Activated naive CD4-positive, alpha-beta T cell treated with anti-CD3 and anti-CD28 coated beads, Interleukin-2, amount 50 U/mL, for 16 hours (primary cell): Measurements from ENCODE around the gene RPEL1.
"Not testable (repeated sequence)": the region's sequence is repeated elsewhere in the genome, so short reads cannot be mapped to it uniquely, and the experiment has no call there.

ENCODE experiments used
- DNase-seq: peaks from one replicate; pipeline ENCODE4 v3.0.0-alpha.2; 2020

RPEL1 gene

DNA sequence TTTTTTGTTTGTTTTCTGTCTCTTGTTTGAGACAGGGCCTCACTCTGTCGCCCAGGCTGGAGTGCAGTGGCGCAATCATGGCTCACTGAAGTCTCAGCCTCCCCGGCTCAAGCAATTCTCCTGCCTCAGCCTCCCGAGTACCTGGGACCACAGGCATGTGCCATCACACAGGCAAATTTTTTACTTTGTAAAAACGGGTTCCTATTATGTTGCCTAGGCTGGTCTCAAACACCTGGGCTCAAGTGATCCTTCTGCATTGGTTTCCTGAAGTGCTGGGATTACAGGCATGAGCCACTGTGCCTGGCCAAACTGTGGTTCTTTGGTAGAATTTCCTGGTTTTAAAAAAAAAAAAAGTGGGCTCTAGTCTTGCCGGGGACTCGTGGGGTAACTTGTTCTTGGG lies at the start of gene RPEL1:
TSS of gene RPEL1 (plus strand) at position 301 of the 400 bp plus-strand sequence. CDS start 110 bp downstream, outside the sequence.
- not testable (repeated sequence) for DNase-seq

DNA sequence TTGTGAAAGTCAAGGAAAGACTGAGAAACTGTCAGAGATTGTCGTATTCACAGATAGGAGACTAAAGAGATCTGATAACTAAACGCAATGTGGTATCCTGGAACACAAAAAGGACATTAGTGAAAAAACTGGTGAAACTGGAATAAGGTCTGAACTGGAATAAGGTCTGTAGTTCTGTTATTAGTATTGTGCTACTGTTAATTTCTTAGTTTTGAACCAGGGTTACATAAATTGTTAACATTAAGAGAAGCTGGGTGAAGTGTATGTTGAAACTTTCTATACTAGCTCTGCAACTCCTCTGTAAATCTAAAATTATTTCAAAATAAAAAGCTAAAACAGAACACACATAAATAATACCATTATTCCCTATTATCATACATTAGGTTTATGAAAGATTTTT lies 49.2 kb upstream of the RPEL1 start:
- no peak for DNase-seq

DNA sequence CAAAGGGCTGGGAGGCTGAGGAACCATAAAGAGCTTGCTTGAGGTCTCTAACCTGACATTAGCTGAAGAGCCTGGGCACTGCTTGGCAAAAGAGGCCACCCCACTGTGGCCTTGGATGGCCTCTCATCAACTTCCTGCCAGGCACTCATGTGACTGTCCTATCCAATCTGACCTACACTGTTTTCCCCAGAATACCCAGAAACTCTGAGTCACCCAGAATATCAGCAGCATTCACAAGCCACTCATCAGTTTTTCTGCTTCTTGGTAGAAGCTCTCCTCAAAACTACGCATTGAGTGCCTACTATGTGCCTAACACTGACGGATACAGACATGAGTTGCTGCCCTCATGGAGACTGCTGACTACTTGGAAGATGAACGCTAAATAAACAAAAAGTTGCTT lies 48.5 kb upstream of the RPEL1 start:
- no peak for DNase-seq

GRCh38 chr10:103197903-103198302 lies 47.8 kb upstream of the RPEL1 start:
- DNase-seq: no peak

GRCh38 chr10:103198648-103199047 lies 47.0 kb upstream of the RPEL1 start:
- no peak for DNase-seq

DNA sequence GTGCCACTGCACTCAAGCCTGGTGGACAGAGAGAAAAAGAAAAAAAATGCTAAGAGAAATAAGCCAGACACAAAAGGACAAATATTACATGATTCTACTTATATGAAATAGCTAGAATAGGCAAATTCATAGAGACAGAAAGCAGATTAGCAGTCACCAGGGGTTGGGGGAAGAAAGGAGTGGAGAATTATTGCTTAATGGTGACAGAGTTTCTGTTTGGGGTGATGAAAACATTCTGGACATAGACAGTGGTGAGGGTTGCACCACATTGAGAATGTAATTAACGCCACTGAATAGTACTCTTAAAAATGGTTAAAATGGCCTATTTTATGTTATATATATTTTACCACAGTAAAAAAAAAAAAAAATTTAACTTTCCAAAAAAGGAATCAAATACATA lies 46.2 kb upstream of the RPEL1 start:
- DNase-seq: no peak

- DNase-seq: no peak
These were observed 43.4 kb upstream of the RPEL1 start for GRCh38 chr10:103202319-103202718.

GRCh38 chr10:103203466-103203865 lies 42.2 kb upstream of the RPEL1 start:
- DNase-seq: no peak

- DNase-seq: no peak
These were observed 41.1 kb upstream of the RPEL1 start for GRCh38 chr10:103204353-103205255.

DNA sequence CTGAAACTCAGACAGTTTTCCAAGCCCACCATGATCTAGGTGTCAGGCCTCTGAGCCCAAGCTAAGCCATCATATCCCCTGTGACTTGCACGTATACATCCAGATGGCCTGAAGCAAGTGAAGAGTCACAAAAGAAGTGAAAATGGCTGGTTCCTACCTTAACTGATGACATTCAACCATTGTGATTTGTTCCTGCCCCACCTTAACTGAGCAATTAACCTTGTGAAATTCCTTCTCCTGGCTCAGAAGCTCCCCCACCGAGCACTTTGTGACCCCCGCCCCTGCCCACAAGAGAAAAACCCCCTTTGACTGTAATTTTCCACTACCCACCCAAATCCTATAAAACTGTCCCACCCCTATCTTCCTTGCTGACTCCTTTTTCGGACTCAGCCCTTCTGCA lies 40.3 kb upstream of the RPEL1 start:
- DNase-seq: not testable (repeated sequence)

- DNase-seq: not testable (repeated sequence)
These were observed 39.0 kb upstream of the RPEL1 start for GRCh38 chr10:103206715-103207114.

DNA sequence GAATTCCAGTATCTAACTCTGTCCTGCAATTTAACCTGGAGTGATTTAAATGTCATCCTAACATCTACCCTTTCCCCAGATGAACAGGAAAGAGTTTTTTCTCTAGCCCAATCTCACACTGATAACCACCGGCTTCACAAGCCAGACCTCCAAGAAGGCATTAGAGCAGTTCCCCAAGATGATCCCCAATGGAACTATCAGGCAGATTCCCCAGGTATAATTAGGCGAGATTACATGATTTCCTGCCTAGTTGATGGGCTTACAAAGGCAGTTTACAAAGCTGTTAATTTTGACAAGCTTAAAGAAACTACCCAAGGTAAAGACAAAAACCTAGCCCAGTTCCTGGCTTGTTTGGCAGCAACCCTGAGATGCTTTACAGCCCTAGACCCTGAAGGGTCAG lies 38.5 kb upstream of the RPEL1 start:
- DNase-seq: no peak

GRCh38 chr10:103207643-103208042 lies 38.0 kb upstream of the RPEL1 start:
- DNase-seq: not testable (repeated sequence)

- not testable (repeated sequence) for DNase-seq
These were observed 35.4 kb upstream of the RPEL1 start for GRCh38 chr10:103210262-103210661.

DNA sequence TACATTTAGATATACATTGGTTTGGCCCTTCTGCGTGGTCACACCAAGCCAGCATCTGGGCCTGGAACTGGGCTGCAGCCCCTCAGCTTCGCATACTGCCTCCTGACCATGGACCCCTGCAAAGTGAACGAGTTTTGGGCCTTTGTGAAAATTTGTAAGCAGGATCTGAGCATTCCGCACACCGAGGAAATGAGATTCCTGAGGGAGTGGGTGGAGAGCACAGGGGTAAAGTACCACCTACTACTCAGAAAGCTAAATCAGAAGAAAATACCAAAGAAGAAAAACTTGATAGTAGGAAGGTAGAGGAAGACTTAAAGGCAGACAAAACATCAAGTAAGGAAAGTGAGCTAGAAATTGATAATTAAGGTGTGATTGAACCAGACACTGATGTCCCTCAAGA lies 30.1 kb upstream of the RPEL1 start:
- DNase-seq: no peak

DNA sequence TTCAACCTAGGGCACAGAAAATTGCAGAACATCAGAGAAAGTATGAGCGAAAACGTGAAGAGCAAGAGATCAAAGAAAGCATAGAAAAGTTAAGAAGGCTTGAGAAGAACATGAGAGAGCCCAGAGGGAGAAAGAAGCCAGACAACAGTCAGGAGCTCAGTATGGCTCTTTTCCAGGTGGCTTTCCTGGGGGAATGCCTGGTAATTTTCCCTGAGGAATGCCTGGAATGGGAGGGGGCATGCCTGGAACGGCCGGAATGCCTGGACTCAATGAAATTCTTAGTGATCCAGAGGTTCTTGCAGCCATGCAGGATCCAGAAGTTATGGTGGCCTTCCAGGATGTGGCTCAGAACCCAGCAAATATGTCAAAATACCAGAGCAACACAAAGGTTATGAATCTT lies 29.3 kb upstream of the RPEL1 start:
- not testable (repeated sequence) for DNase-seq

DNA sequence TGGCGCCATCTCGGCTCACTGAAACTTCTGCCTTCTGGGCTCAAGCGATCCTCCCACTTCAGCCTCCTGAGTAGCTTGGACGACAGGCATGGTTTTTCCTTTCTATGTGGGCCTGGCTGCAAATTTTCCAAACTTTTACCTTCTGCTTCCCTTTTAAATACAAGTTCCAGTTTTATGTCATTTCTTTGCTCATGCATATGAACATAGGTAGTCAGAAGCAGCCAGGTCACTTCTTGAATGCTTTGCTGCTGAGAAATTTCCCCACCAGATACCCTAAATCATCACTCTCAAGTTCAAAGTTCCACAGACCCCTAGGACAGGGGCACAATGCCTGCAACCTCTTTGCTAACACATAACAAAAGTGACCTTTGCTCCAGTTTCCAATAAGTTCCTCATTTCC lies 21.6 kb upstream of the RPEL1 start:
- no peak for DNase-seq

GRCh38 chr10:103224721-103225120 lies 21.0 kb upstream of the RPEL1 start:
- DNase-seq: not testable (repeated sequence)

DNA sequence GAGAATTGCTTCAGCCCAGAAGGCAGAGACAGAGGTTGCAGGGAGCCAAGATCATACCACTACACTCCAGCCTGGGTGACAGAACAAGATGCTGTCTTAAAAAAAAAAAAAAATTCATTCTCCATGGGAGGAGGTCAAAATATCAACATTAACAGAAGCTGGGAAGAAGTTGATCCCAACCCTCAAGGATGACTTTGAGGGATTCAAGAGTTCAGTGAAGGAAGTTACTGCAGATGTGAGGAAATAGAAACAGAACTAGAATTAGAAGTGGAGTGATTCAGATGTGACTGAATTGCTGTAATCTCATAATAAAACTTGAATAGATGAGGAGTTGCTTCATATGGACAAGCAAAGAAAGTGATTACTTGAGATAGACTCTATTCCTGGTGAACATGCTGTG lies 19.7 kb upstream of the RPEL1 start:
- DNase-seq: no peak

GRCh38 chr10:103227416-103227815 lies 18.3 kb upstream of the RPEL1 start:
- no peak for DNase-seq

- DNase-seq: no peak
These were observed 14.6 kb upstream of the RPEL1 start for GRCh38 chr10:103231047-103231551.

- DNase-seq: no peak
These were observed 13.5 kb upstream of the RPEL1 start for GRCh38 chr10:103232131-103232673.

- DNase-seq: no peak
These were observed 12.8 kb upstream of the RPEL1 start for GRCh38 chr10:103232772-103233488.

GRCh38 chr10:103235775-103236174 lies 9.9 kb upstream of the RPEL1 start:
- DNase-seq: no peak
